GM19043 (cell line): ENCODE measurements around the gene SLC25A22.
A peak's percentile ranks its signal among the peaks of the same experiment; 100 is the strongest.

Experiments used
- ATAC-seq: cut with Tn5 transposase; IDR thresholded peaks from one replicate; pipeline ENCODE4 v1.9.1; 2021; ENCODE audit warnings: low read depth; ENCODE audit not compliant: unreplicated experiment

Gene SLC25A22

DNA sequence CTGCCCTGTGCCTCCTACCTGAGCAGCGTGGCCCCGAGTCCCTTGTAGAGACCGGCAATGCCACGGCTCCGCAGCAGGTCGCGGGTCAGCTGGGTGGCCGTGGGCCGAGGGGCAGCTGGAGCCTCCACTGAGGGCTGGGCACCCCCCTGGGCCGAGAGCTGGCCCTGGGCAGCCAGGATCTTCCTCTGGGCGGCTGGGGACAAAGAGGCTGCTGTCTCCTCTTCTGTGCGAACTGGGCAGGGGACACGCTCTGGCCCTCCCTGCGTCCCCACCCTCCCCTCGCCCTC lies 5.6 kb downstream of the SLC25A22 start:
- no peak for ATAC-seq

DNA sequence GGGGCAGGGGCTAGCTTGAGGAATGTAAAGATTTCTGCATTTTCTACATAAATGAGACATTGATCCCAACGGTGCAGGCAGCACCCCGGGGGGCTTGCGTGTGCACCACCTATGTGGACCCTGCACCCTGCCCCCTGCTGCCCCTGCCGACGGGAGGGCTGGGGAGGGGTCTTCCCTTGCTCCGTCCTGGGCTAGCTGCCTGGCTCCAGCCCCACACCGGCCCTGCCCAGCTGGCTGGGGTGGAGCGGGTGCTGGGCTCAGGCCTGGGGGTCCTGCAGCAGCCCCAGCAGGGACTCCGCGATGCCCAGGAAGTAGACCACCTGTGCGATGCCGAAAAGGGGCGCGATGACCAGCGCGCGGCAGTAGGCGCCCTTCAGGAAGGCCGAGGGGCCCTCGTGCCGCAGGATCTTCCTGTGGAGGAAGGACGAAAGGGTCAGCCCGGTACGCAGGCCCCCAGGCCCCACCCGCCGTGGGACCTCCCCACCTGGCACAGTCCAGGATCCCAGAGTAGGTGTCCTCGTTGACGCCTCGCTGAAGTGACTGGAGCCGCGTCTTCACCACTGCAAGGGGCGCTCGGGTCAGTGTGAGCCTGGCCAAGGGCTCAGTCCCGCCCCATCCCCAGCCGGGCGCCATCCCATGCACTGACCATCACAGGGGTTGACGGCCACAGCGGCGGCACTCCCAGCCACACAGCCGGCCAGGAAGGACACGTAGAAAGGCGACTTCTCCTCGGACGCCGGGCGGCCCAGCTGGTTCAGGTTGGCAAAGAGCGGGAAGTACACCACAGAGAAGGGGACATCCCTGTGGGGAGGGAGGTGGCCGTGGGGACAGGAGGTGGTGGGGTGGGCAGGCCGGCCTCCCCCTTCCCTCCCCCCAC lies 6.2 kb downstream of the SLC25A22 start:
- ATAC-seq = no peak

DNA sequence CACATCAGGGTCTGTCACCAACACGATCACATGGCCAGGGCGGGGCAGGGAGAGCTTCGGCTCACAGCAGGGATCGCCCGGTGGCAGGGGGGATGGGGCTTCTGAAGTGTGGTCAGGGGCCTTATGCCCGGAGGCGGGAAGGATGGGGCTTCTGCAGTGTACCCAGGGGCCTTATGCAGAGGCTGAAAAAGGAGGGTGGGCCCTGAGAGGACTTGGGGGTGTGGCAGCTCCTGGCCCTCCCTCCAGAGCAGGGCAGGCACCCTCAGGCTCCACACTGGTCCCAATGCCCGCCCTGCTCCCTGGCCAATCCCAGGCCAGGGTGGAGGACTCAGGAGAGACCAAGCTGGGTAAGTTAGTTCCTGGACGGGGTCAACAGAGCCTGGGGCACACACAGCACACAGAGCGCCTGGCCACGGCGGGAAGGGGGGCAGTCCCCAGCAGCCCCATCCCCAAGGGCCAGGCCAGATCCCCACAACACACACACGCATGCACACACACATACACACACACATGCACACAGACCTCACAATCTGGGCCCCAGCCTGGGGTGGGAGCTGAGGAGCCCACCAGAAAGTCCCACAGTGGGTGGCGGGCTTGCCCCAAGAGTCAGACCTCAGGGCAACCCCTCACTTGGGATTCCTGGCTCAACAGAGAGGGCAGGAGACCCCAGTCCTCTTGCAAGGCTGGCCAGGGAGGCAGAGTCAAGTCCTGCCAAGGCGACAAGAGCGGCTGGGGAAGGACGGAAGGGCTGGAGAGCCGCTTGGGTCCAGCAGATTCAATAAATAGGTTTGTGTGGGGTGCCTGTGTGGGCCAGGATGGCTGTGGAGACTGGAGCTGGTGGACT lies 7.1 kb downstream of the SLC25A22 start:
- no peak for ATAC-seq

DNA sequence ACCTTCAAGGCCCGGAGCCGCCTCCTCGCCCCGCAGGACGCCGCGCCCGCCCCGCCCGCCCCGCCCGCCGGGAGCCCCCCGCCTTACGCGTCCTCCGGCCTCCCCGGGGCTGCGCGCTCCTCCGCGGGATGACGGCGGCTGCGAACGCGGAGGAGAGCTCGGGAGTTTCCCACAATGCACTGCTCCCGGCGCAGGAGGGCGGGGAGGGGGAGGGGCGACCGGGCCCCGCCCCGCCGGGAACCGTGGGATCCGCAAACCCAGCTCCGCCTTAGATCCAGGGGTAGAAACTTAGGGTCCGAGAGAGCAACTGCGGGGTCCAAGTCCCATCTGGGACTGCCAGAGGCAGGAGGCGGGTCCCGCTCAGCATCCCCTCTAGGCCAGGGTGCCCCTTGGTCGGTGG lies 8.1 kb downstream of the SLC25A22 start, which contains the start of gene CEND1:
TSS of gene CEND1 (minus strand) at position 148 of the 400 bp plus-strand sequence. CDS start 1,514 bp downstream, outside the sequence.
- ATAC-seq = no peak

DNA sequence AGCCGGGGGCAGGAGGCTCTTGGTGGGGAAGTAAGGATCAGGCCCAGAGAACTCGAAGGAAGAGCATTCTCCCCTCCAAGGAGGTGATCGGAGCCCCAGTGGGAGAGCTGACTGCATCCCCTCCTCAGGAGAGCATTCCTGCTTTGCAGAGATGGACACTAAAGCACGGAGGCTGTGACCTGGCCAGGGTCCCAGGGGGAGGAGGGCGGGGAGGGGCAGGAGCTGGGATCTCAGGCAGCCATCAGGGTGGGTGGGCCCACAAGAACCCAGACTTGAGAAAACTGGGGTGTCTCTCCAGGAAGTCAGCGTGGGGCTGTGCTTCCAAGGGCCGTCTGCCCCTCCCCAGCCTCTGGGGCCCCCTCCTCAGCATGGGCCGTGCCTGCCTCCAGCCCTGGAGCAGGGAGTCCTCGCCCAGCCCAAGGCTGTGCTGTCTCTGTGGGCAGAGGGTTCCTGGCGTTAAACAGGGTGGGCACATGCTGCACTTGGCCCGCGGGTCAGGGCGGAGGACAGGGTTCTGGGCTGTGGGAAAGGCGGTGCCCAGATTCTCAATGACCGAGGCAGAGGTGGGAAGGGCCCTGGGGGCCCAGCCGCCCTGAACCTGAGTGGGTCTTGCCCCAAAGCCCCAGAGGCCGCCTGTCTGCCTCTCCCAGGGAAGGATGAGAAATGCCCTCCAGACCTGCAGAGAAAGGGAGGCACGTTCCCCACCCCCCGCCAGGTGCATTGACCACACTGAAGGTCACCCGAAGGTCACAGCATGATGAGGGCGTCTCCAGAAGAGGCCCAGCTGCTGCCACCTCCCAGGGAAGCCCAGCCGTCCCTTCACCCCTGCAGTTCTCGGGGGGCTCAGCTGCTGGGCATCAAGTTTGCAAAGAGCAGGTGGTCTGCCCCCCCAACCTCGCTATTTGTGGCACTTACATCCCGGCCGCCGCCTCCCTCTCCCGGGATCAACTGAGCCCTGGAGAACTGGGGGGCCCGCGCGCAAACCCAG lies 8.8 kb downstream of the SLC25A22 start:
- ATAC-seq = no peak

DNA sequence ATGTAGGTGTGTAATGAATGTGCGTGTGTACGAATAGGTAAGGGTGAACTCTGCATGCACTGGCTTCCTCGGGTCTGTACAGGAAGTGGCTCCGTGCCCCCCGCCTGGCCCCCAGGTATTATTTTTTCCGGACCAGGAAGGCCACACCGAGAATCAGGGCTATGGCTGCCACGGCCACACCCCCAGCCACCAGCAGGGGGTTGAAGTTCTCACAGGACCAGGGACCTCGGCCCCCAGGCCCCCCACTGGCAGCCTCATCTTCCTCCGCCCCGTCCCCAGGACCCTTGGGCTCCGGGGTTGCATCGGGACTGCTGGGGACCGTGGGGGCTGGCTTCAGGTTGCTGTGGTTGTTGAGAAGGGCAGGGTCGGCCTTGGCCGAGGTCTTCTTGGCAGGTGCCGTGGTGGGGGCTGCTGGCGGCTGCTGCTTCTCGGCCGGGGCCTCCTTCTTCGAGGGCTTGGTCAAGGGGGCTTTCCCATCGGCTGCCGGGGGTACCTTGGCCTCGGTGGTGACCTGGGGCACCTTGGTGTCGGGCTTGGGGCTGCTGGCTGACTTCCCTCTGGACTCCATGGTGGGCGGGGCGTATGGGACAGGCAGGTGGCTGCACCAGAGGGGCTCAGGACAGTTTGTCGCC lies 10.0 kb downstream of the SLC25A22 start:
- ATAC-seq = no peak

DNA sequence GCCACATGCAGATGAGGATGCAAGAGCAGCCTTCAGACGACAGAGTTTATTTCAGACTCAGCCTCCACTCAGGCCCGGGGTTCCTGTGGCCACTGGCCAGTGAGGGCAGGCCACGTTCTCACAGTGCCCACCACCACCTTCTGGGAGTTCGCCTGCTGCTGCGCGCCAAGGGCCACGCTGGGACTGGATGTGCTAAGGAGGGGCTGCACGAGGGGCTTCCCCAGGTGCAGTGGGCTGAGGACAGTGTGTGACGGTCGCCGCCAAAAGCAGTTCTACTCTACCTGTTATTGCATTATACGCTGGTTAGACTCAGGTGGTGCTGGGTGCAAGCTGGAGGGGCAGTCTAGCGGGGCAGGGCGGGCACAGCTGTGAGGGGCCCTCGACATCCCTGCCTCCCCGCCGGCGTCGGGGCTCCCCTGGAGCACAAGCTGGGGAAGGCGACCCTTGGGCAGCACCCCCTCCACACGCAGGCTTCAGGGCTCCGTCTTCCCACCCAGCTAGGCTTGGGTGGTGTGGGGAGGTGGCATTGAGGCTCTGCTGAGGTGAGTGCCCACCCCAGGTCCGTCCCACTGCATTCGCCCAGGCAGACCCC lies 10.9 kb downstream of the SLC25A22 start:
- ATAC-seq = no peak

DNA sequence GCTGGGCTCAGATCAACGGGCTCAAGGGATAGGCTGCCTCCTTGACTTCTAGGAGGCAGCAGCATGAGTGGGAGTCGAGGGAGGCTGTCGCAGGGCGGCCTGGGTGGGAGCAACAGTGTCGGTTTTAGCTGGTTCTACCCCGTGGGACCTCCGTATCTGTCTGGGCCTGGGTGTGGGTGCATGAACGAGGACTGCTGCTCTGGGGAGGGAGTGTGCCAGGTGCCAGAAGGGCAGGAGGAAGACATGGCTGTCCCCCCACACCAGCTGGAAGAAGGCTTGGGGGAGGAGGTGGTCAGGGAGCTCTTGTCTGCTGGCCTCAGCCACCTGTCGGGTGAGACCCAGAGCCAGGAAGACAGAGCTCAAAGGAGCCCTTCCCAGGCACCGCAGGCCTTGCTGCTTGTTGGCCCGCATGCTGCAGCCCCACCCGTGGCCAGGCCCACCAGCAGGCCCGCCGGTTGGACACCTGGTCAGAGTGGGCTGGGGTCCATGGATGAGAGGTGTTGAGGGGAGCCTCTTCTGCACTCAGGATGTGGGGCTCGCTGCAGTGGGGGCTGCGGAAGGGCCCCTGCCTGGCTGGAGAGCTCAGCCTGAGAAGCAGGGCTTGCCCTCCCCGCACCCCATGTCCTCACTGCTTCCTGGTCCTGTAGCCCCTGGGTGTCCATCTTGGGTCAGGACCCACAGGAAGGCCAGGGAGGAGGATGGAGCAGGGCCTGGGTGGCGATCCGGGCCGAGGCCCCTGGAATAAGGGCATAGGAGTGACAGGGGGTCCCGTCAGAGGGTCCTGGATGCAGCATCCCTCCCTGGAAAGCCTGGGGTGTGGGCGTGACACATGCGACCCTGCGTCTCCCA lies 11.6 kb downstream of the SLC25A22 start:
- ATAC-seq = no peak

DNA sequence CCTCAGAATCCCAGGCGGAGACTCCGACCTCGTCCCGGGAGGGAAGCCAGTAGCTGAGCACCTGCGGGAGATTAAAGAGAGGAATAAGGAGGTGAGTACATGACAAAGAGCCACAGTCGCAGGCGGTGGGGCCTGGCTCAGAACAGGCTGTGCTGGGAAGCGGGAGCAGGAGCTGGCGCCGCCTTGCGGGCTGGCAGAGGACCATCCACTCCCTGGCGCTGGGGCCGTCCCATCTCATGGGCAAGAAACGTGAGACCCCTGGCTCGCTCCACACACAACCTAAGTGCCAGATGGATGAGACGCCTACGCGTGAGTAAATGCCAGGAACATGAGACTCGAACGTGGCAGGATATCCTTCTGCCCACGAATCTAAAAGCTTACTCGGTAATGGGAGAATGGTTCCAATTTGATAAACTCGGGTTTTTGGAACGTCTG lies 14.5 kb downstream of the SLC25A22 start:
- no peak for ATAC-seq

DNA sequence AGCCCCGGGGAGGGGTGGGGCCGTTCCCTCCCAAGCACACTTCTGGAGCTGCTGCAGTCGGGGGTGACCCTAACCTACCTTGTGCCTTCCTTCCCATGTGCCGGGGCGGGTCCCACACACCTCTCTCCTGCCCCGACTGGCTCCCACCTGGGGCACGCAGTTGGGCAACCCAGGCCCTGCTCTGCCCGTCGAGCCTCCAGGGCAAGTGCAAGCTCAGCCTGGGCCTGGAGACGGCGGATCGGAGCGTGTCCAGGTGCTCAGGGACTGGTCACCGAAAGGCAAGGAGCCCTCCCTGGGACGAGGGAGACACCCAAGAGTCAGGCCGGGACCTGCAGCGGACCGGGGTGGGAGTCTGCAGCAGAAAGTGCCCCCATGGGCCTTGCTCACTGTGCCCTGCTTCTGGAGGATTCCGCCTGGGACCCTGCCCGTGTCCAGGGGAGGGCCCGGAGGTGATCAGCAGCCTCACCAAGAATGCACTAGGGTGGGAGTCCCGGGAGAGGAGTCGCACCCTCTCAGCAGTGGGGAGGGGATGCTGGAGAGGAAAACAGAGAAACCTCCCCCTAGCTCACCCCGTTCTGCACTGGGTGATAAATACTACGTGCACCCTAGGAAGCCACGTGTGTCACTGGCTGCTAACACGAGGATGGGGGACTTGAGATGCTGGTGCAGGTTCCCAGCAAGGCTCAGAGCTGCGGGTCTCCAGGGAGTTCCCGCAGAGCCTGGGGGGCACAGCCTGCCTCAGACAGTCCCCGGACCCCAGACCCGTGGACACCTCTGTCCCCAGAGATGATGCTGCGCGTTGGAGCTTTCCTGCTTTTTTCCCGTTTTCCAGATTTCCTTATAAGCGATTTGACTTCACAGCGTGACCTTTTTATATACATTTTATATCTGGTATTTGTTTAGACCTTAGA lies 15.6 kb downstream of the SLC25A22 start:
- no peak for ATAC-seq

DNA sequence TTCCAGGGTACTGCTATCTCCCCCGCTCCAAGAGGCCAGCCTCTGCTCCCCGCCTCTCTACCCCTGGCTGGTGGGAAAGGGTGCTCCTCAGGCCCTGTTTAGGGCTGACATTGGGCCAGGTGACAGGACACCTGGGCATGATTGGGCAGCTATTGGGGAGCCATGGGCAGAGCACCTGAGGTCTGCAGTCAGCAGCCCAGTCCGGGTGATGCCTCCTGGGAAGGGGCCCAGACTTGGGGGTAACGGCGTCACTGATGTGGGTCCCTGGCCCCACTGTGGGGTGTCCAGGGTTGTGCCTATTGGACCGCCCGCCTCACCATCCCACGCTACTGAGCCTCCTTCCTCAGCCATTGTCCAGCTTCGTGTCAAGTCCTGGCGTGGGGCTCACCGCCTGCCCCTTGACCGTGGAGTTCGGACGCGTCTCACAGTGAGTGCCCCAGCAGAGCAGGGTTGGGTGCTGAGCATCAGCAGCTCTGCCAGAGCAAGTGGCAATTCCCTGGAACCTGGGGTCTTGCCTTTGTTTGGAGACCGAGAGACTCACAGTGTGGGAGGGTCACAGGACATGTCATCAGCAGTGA lies 18.0 kb downstream of the SLC25A22 start:
- no peak for ATAC-seq

DNA sequence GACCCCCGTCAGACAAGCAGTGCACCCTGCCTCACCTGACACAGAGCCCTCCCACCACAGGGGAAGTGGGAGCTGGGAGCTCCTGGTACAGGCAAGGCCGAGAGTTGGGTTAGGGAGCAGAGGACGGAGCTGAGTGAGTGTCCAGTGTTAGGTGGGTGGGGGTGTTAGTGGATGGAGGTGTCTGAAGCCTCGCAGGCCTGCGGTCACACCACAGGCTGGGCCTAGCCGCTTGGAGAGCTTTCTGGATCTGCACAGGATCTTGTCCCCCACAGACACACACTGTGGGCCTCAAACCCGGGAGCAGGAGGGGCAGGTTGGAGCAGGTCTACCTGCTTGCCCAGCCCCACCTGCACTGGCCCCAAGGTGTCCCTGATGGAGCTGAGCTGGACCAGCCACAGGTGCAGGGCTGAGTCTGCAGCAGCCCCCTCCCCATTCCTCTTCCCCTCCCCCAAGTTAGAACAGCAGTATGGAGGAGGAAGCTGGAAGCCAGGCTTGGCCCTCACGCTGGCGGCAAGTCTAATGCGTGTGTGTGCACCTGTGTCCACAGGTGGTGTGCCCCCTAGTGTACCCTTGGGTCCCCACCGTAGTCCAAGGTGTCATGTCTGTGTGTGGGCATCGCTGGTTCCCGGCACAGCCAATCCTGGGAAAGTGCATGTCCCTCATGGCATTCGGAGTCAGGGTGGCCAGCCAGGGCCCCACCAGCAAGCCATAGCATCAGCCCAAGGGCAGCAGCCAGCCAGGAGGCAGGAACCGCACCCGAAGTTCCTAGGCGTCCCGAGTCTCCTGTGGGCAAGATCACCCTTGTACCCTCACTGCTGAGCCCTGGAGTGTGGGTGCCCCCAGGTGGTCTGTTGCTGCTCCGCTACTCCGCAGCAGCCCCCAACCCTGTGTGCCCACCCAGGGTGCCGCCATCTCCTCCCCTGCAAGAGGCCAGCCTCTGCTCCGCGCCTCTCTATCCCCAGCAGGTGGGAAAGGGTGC lies 18.8 kb downstream of the SLC25A22 start:
- no peak for ATAC-seq

DNA sequence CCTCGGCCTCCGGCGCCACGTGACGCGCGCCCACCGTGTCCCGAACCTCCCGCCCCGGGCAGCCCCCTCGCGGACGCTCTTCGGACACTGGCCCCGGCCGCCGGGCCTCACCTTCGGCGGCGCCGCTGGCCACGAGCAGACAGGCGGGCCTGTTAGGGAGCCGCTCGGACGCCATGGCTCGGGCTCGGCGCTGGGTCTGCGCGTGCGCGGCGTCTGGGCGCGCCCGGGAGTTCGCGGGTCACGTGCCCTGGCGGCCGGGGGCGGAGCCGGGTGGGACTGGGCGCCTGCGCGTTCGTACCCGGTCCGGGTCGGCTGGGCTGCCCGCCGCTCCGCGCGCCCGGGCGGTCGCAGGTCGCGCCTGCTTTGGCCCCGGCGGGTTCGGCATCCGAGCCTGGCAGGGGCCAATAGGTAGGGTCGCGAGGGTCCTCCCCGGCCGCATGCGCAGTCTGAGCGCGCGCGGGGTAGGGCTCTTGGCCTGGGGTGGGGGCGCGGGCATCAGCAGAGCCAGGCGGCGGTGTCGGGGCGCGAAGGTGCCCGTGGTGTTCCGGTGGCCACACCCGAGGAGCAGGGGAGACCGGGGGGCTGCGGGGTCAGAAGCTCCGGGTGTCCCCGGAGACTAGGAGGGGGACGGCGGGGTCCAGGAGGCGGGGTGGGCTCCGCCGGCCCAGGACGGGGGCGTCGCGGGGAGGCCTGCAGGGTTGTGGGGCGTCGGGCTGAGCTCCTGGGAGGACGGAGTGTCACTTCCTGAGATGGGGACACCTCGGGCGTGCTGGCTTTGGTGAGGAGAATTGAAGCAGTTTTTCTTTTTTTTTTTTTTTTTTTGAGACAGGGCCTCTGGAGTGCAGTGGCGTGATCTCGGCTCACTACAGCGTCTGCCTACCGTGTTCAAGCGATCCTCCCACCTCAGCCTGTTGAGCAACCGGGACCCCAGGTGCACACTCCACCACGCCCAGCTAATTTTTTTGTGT lies 20.5 kb downstream of the SLC25A22 start, which contains the start of gene GATD1:
TSS of gene GATD1 (minus strand) at position 200 of the 968 bp plus-strand sequence. CDS start at position 175, 25 bp downstream.
- ATAC-seq = peak; percentile 84

DNA sequence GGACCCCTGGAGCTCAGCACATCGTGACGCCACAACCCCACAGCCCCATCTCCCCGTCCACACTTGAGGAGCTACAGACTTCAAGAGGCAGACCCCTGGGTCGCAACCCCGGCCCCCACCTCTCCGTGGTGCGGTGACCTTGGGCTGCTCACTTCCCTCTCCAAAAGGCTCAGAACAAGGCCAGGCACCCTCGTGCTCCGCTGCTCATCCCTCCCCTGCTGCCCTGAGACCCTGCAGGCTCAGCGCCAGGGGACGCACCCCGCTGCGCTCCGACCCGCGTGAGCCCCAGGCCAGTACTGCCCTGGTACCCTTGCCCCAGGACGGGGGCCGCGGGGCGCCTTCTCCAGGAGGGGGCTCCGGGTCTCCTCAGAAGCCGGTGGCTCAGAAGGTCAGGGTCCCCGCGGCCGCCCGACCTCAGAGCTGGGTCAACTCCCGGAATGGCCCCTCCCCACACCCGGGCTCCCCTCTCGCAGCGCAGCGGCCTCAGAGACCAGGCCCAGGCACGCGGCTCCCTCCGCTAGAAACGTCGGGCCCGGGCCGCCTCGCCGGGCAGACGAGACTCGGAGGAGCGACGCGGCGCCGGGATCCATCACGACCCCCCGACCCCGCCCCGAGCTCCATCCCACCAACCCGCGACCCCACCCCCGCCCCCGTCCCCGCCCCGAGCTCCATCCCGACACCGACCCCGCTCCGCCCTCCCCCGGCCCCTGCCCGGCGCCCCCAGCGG lies 21.4 kb downstream of the SLC25A22 start:
- ATAC-seq = peak; percentile 21
